ENCODE measurements around the gene CATSPERE.

CATSPERE gene

GRCh38 chr1:244502630-244503029 lies 41.6 kb downstream of the CATSPERE start:
- H3K27ac ChIP-seq, result no peak overlapping the region
- TF ChIP-seq CTCF (IDR thresholded peaks at IDR 0.05), result no peak
- TF ChIP-seq ZFX (IDR thresholded peaks at IDR 0.05; ENCODE audit: borderline replicate concordance), result no peak

- no peak for TF ChIP-seq ZFX (IDR thresholded peaks at IDR 0.05; ENCODE audit: borderline replicate concordance)
- no peak for TF ChIP-seq CTCF (IDR thresholded peaks at IDR 0.05)
- H3K27ac ChIP-seq, result no peak overlapping the region
Observed at GRCh38 chr1:244513493-244513892, 52.4 kb downstream of the CATSPERE start.

DNA sequence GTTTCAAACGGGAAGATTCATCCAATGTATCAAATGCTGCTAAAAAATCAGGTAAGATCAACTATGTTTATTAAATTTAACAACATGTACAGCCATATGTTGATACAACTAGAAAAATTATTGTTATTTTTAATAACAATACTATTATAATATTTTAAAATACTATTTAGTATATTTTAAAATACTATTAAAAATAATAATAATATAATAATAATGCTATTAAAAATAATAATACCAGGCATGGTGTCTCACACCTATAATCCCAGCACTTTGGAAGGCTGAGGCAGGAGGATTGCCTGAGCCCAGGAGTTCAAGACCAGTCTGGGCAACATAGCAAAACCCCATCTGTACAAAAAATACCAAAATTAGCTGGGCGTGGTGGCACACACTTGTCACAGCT lies 54.6 kb downstream of the CATSPERE start:
- TF ChIP-seq ZFX (IDR thresholded peaks at IDR 0.05; ENCODE audit: borderline replicate concordance), result no peak
- TF ChIP-seq CTCF (IDR thresholded peaks at IDR 0.05), result no peak

GRCh38 chr1:244536316-244536715 lies 75.2 kb downstream of the CATSPERE start:
- no peak overlapping the region for H3K27ac ChIP-seq
- TF ChIP-seq CTCF (IDR thresholded peaks at IDR 0.05), result no peak
- no peak for TF ChIP-seq ZFX (IDR thresholded peaks at IDR 0.05; ENCODE audit: borderline replicate concordance)

More for the DNA sequence above, 54.6 kb downstream of the CATSPERE start:
- no peak overlapping the region for H3K27ac ChIP-seq

GRCh38 chr1:244545511-244545910 lies 84.4 kb downstream of the CATSPERE start:
- TF ChIP-seq CTCF (IDR thresholded peaks at IDR 0.05) (no peak), ZFX (IDR thresholded peaks at IDR 0.05; ENCODE audit: borderline replicate concordance) (no peak)
- H3K27ac ChIP-seq, result no peak overlapping the region

DNA sequence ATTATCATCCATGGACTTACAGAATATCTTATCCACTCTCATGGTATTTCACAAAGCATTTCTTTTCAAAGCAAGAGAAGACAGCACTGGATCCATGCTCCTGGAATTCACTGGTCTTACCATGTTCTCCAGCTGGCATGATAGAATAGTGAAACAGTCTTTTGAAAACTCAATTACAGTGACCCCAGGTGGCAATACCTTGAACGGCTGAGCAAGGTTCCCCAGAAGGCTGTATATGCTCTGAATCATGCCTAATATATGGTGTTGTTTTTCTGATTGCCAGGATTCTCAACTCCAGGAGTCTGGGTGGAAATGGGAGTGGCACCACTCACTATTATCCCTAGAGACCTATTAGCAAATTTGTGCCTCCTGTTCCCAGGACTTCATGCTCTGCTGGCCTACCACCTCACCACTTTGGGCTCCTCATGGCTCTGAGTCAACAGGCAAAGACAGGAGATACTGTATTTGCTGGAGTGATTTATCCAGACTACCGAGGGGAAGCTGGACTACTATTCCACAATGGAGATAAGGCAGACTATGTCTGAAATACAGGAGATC lies 87.6 kb downstream of the CATSPERE start:
- TF ChIP-seq CTCF (IDR thresholded peaks at IDR 0.05) (no peak; the same call in 1 of the 2 replicates), ZFX (IDR thresholded peaks at IDR 0.05; ENCODE audit: borderline replicate concordance) (no peak)
- no peak overlapping the region for H3K27ac ChIP-seq

- TF ChIP-seq ZFX (IDR thresholded peaks at IDR 0.05; ENCODE audit: borderline replicate concordance), result no peak
- TF ChIP-seq CTCF (IDR thresholded peaks at IDR 0.05), result no peak
- H3K27ac ChIP-seq, result no peak overlapping the region
Observed at GRCh38 chr1:244552336-244552735, 91.3 kb downstream of the CATSPERE start.

Data from 22Rv1 (cell line).